GM19238 (cell line): ENCODE measurements around the gene MYL11.
"Not testable (repeated sequence)": the region's sequence is repeated elsewhere in the genome, so short reads cannot be mapped to it uniquely, and the experiment has no call there.

Experiments used
- DNase-seq: peaks from one replicate; pipeline ENCODE4 v3.0.0; 2011; ENCODE audit warnings: low spot score; ENCODE audit not compliant: insufficient read length

Gene MYL11, protein sequence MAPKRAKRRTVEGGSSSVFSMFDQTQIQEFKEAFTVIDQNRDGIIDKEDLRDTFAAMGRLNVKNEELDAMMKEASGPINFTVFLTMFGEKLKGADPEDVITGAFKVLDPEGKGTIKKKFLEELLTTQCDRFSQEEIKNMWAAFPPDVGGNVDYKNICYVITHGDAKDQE

DNA sequence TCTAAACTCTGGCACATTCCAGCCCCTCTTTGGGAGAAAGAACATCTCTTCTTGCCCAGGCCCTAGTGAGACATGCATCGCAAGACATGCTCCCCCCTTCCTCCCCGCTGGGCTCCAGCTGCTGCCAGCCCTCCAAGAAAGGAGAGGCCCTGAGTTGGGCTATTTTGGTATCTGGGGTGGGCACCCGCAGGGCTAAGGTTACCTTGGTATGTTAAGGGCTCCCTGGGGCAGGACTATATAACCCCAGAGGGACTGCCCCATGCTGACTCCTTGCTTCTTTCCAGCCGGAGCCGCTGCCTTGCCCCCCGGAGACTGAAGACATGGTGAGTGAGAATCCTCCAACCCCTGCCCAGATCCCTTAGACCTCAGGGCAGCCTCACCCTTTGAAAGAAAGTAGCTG, at the start of gene MYL11:
Gene MYL11, plus strand, starts transcription at position 265 of the 400 bp plus-strand sequence. Its CDS starts 56 bp downstream, at position 321.
- DNase-seq: no peak

DNA sequence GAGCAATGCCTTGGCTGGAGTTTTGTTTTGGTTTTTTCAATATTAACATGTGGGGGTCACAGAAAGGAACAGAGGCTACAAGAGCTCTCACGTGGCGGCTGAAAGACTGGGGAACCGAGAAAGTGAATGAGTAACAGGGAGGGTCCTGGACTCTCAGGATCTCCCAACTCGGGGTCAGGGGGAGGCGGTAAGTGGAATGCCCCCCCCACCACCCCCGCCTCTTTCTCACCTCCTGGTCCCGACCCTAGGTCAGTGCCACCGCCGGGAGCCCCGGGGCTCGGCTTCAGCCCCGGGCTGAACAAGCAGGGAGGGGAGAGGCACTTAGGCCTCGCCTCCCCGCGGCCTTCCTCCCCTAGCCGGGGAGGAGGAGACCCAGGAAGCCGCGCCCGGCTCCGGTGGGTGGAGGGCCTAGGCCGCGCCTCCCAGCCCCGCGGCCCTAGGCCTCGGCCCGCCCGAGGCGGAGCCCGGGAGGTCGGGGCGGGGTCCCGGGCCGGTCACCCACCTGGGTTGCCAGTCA, 40.1 kb upstream of the MYL11 start:
- not testable (repeated sequence) for DNase-seq

DNA sequence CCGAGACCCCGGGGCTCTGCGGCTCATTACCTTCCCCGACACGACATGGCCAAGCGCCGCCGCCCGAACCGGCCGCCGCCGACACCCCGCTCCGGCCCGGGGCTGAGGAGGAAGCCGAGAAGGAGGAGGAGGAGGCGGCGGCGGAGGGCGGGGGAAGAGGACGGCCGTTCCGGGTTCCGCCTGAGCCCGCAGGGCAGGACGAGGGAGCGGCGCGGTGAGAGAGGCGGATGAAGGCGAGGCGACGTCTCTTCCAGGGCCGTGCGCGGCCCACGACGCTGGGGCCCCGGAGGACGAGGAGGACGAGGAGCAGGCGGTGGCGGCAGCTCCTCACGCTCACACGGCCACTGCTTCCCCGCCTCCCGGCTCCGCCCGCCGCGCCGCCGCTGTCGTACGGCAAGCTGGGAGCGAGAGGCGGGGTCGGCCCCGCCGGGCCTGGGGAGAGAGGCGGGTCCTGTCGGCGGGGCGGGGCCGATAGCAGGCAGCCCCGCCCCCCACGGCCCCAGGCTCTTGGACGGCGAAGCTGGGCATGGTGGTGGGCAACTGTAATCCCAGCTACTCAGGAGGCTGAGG, 39.5 kb upstream of the MYL11 start:
- DNase-seq: not testable (repeated sequence)

DNA sequence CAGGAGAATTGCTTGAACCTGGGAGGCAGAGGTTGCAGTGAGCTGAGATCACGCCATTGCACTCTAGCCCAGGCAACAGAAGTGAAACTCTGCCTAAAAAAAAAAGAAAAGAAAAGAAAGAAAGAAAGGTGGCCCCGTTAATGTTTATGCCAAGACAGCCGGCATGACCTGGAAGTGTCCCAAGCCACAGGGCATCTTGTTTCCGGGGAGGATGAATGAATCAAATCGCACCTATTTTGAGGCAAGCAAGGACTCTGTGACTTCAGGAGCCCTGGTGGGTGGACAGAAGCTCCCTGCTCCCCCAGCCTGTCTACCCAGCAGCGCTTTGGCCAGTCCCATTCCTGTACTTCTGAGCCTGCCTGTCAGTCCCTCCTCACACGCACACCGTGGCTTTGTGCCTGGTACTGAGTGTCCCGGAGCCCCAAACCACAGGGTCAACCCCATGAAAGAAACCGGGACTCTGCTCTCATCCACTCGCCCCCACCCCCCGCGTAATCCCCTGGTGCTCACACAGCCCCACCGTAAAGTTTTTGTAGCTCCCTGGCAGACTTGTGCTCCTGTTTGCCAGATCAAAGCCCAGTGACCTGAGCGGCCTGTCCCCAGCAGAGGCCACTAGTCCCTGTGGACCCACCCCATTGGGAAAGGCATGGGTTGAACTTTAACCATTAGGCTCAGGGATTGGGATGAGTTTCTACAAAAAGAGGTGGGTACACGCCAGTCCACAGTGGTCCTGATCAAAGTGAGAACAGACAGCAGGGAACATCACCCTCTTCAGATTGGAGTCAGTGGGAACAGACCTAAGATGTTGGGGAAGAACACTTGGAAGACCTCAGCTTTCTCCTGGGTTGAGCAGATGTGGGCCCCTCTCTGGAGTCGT, 38.8 kb upstream of the MYL11 start:
- DNase-seq: no peak

DNA sequence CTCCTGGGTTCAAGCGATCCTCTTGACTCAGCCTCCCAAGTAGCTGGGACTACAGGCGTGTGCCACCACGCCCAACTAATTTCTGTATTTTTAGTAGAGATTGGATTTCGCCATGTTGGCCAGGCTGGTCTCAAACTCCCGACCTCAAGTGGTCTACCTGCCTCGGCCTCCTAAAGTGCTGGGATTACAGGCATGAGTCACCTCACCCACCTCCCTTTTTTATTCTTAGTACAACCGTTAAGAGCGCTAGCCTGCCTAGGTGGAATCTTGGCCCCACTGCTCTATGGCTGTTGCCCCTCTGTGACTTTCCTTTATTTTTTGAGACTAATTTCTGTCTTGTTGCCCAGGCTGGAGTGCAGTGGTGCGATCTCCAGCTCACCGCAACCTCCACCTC, 36.6 kb upstream of the MYL11 start:
- not testable (repeated sequence) for DNase-seq

DNA sequence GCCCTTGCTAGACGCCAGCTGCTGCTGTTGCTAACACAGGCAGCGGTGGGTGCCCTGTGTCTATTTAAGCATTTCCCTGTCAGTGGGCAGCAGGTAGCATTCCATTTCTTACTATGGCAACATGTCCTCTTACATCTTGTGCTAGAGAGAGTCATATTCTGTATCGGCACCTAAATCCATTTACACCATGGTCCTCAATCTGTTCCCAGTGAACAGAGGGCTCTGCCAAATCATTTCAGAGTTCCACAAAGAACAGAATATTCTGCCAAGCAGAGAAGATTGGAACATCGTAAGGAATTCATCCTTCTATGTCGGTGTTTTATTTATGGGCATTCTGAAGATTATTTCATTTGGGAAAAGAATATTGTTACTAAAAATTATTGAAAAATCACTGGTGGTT, 35.9 kb upstream of the MYL11 start:
- DNase-seq: not testable (repeated sequence)

DNA sequence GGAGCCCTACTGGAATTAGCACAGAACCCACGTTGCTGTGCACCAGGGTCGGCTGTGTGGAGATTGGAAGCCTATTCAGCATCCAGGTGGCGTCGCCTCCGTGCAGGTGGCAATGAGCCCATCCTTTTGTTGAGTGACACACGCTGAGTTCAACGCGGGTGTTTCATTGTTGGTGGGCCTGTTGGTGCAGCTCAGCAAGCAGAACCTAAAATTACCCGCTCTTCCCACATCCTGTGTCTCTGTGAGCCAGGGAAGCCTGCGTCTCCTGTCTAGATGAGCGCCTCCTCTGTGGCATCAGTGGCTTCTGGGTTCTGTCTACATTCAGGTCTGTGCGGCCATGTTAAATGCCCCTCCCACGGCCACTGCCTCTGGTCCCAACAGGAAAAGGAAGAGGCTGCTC, 34.0 kb upstream of the MYL11 start:
- no peak for DNase-seq

DNA sequence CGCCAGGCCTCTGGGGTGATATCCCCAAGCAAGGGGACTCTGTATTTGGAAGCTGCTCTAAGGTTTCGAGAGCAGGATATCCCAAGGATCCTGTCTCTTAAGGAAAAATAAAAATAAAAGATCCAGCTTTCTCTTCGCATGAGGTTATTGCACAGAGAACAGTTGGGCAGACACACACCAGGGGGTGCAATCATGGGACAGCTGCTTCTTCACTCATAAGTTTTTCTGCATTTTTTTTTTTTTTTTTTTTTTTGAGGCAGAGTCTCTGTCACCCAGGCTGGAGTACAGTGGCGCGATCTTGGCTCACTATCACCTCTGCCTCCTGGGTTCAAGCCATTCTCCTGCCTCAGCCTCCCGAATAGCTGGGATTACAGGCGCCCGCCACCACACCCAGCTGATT, 32.6 kb upstream of the MYL11 start:
- not testable (repeated sequence) for DNase-seq

DNA sequence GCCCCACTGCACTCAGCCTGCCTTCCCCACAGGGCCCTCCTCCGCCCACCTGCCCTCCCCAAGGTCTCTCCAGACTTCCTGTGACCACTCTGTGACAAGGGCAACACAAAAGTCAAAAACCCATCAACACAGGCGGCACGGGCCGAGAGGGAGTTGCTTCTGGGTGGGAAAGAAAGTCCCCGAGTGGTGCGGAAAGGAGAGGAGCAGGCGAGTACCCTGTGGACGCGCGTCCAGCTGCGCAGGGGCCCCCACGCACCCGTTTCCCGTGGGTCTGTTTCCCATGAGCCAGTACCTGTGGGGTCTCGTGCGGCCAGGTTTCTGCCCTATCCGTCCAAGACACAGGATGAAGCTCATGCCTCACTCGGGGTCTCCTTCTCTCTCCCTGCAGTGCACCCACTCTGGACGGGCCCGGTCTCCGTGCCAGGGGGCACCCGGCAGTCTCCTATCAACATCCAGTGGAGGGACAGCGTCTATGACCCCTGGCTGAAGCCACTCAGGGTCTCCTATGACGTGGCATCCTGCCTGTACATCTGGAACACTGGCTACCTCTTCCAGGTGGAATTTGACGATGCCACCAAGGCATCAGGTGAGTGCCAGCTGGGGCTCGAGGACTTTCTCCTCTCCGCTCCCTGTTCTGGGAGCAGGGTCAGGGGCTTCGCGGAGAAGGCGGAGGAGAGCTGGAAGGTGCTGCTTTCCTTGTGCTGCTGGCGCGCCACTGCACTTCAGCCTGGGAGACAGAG, 31.7 kb upstream of the MYL11 start:
- no peak for DNase-seq

DNA sequence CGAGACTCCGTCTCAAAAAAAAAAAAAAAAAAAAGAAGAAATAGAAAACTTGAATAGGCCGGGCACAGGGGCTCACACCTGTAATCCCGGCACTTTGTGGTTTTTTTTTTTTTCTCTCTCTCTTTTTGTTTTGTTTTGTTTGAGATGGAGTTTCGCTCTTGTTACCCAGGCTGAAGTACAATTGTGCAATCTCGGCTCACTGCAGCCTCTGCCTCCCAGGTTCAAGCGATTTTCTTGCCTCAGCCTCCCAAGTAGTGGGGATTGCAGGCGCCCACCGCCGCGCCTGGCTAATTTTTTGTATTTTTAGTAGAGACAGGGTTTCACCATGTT, 31.1 kb upstream of the MYL11 start:
- DNase-seq: not testable (repeated sequence)

DNA sequence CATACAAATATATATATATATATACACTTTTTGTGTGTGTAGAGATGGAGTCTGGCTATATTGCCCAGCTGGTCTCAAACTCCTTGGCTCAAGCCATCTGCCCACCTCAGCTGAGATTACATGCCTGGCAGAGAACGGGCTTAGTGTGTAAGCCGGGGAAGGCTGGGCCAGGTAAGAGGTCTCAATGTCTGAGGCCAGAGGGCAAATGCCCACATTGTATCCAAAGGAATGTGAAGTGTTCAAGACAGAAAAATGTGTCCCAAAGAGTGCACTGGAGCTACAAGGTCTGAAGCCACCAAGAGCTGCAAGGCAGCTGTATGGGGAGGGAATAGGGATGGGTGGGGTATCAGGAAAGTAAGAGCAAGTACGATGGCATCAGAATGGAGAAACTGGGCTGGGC, 28.3 kb upstream of the MYL11 start:
- no peak for DNase-seq

DNA sequence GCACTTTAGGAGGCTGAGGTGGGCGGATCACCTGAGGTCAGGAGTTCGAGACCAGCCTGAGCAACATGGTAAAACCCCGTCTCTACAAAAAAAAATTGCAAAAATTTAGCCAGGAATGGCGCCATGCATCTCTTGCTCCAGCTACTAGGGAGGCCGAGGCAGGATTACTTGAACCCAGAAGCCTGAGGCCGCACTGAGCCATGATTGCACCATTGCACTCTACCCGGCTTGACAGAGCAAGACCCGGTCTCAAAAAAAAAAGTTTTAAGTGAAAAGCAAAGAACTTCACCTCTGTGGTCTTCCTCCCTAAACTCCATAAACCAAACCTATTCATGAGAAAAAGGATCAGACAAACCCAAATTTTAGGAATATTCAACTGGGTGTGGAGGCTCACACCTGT, 26.5 kb upstream of the MYL11 start:
- DNase-seq: no peak

DNA sequence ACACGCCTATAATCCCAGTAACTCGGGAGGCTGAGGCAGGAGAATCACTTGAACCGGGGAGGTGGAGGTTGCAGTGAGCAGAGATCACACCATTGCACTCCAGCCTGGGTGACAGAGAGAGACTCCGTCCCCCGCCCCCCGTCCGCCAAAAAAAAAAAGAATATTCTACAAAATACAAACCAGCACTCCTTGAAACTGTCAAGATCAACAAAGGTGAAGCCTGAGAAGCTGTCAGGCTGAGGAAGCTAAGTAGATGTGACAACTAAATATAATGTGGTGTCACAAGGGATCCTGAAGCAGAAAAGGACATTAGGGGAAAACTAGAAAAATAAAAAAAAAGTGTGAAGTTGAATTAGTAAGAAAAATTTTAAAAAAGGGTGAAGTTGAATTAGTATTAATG, 25.7 kb upstream of the MYL11 start:
- DNase-seq: no peak

DNA sequence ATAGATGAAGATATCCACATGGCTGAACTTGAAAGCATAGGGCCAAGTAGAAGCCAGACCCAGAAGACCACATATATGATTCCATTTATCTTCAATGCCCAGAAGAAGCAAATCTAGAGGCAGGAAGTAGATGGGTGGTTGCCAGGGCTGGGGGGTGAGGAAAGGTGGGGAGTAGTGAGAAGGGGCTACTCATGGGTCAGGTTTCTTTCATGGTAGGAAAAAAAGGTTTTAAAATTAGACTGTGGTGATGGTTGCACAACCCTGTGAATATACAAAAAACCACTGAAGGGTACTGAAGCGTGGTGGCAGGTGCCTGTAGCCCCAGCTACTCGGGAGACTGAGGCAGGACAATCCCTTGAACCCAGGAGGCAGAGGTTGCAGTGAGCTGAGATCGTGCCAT, 24.9 kb upstream of the MYL11 start:
- DNase-seq: no peak

DNA sequence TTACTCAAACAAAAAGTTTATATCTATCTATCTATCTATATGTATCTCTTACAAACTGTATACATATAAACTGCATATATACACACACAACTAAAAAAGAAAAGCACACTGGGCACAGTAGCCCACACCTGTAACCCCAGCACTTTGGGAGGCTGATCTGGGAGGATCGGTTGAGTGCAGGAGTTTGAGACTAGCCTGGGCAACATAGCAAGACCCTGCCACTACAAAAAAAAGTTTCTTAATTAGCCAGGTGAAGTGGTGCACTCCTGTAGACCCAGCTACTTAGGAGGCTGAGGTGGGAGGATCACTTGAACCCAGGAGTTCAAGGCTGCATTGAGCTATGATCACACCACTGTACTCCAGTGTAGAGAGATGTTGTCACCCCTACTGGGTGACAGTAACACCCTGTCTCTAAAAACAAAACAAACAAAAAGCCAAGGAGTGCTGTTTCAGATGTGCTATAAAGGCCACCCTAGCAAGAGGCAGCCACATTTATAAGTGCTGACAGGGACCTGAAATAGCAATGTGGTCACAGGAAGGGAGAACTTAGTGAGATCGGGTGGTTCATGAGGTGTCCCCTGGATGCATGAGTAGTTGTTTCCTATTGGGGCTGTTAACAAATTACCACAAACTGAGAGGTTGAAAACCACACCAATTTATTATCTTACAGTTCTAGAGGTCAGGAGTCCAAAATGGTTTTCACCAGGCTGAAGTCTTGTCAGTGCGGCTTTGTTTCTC, 24.3 kb upstream of the MYL11 start:
- DNase-seq: no peak

DNA sequence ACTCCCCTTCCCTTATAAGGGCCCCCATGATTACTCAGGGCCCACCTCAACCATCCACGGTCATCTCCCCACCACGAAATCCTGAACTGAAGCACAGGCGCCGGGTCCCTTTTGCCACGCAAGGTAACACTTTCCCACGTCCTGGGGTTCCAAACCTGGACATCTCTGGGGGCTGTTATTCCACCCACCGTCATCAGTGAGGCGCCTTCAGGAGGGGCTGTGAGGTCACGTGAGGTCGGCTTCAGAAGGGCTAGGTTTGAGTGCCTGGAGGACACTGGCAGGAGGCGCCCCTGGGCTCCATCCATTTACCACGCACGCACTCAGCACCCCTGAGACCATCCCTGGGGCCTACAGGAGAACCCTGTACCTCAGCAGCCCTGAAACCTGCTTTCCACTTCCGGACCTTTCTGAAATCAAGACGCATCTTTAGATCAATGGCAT, 23.6 kb upstream of the MYL11 start:
- no peak for DNase-seq

DNA sequence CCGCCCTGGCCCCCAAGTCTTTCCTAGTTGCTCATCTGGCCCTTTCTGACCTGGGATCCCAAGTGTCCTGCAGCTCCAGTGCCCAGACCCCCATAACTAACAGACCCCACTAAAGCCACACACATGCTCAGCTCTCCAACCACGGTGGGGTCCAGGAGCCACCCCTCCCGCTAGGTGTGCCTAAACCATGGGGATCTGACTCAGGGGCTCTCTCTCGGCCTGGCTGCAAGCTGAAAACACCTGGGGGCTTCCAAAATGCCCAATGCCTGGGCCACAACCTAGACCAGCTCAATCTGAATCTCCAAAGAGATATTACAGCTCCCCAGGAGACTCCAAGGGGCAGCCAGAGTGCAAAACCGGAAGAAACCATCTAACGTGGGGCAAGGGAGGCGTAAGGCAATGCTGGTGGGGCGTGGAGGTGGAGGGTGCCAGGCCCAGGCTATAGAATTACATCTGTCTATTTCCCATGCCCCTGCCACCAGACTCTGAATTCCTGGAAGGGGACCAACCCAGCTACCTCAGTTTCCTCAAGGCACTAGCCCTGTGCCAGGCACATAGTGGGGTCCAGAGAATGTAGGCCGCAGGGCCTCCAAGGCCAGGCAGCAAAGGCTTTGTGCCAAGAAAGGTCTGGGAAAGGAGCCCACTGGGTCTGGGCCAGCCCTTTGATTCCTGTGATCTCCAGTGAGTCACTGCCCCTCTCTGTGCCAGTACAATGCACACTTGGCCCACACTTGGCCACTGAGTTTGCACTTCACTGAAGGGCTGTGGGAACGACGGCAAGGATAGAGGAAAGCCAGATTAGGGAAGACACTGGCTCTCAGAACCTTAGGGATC, 22.8 kb upstream of the MYL11 start:
- DNase-seq: no peak

DNA sequence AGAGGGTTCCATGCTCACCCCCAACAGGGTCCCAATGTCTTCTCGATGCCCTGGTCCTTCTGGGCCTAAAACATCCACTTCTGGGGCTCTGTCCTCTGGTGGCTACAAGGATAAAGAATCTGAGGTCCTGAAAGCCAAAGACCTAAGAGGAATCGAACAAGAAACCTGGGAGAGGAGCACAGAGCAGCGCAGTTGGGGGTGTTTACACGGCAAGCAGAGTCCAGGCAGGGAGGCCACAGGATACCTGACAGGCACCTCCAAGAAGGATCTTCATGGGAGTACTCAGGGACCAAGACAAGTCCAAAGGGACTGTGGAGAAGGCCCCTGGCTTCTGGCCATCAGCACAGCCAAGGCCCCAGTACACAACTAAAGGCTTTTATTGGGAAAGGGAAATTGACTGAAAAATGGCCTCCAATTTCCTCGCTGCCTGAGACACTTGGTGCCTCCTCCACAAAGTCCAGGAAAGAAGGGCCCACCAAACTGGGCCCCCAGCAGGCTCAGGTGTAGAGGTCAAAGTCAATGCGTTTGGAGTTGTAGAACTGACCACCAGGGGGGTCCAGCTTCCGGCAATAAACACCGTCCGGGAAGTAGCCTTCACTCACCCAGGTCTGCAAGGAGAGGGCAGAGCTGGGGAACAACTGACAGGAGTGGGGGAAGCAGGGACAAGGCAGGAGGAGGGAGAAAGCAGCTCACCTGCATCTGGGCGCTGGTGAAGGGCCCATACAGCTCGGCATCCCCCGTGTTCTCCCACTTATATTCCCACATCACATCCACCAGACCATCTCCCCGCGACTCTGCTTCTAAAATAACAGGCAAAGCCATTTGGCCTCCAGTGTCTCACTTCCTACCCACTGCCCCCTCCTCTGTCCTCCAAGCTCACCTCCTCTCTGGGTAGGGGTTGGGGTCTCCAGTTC, 21.9 kb upstream of the MYL11 start:
- no peak for DNase-seq
